Retinal pigment epithelial cell (primary cell): ENCODE data around the gene STIM1.
"Not testable (repeated sequence)": the region's sequence is repeated elsewhere in the genome, so short reads cannot be mapped to it uniquely, and the experiment has no call there.

Experiments used
- DNase-seq: peaks from one replicate; pipeline ENCODE4 v3.0.0-alpha.2; 2010; ENCODE audit warnings: low read depth
- H3K4me3 ChIP-seq: 2 replicates; pipeline ENCODE4 v1.5.1; 2011; ENCODE audit warnings: mild to moderate bottlenecking, low read length, control low read depth, moderate library complexity
- TF ChIP-seq, protein P1 (sequence below): conservative IDR thresholded peaks from 2 replicates; pipeline ENCODE4 v1.5.1; 2011; ENCODE audit warnings: low read depth, low read length, control low read depth, inconsistent platforms

The STIM1 gene

GRCh38 chr11:3855808-3856491 is 486 bp downstream of the STIM1 start:
- H3K4me3 ChIP-seq: peak overlapping the region; percentile 86
- DNase-seq: no peak
- TF ChIP-seq, protein P1, sequence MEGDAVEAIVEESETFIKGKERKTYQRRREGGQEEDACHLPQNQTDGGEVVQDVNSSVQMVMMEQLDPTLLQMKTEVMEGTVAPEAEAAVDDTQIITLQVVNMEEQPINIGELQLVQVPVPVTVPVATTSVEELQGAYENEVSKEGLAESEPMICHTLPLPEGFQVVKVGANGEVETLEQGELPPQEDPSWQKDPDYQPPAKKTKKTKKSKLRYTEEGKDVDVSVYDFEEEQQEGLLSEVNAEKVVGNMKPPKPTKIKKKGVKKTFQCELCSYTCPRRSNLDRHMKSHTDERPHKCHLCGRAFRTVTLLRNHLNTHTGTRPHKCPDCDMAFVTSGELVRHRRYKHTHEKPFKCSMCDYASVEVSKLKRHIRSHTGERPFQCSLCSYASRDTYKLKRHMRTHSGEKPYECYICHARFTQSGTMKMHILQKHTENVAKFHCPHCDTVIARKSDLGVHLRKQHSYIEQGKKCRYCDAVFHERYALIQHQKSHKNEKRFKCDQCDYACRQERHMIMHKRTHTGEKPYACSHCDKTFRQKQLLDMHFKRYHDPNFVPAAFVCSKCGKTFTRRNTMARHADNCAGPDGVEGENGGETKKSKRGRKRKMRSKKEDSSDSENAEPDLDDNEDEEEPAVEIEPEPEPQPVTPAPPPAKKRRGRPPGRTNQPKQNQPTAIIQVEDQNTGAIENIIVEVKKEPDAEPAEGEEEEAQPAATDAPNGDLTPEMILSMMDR: no peak

GRCh38 chr11:3856856-3857553 is 1.5 kb downstream of the STIM1 start:
- TF ChIP-seq, protein P1: no peak
- peak overlapping the region; percentile 86 for H3K4me3 ChIP-seq
- DNase-seq: no peak

GRCh38 chr11:3857628-3858027 is 2.2 kb downstream of the STIM1 start:
- no peak overlapping the region for H3K4me3 ChIP-seq
- TF ChIP-seq, protein P1: no peak

DNA sequence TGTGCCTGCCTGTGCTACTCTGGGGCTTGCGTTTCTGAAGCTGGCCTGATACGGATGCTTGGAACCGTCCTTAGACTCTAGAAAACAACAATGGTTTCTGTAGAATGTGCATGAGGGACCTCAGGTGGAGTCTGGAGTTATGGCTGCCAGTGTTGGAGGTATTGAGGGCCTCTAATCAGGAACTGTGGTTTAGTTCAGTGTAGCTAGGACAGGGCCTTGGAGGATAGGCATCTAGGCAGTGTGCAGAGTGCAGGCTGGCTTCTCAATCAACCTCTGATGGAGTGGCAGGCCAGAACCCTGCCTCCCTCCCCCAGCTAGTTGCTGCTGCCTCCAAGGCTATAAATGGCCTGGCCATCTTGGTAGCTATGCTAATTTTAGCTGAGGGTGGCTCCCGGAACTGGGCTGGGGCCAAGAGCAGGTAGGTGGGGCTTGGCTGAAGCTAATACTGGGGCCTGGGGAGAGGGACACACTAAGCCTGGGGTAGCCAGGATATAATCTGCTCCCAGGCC is 4.0 kb downstream of the STIM1 start:
- no peak for DNase-seq
- TF ChIP-seq, protein P1: no peak
- H3K4me3 ChIP-seq: no peak overlapping the region

More at GRCh38 chr11:3857628-3858027, 2.2 kb downstream of the STIM1 start:
- no peak for DNase-seq

DNA sequence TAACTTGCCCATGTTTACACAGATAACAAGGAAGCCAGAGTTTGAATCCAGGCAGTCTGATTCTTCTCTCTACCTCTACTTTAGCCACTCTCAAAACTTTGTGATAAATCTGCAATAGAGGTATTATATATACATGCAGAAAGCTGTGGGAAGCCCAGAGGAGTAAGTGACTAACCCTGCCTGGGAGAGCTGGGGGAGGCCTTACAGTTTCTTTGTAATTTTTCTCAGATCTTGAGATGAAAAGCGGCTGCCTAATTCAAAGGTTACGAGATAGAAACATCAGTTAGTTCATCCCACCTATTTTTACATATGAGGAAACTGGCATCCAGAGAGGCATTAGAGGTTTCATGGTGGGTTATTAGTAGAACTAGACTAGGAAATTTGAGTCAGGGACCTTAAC is 4.9 kb downstream of the STIM1 start:
- no peak overlapping the region for H3K4me3 ChIP-seq
- TF ChIP-seq, protein P1: no peak
- no peak for DNase-seq

DNA sequence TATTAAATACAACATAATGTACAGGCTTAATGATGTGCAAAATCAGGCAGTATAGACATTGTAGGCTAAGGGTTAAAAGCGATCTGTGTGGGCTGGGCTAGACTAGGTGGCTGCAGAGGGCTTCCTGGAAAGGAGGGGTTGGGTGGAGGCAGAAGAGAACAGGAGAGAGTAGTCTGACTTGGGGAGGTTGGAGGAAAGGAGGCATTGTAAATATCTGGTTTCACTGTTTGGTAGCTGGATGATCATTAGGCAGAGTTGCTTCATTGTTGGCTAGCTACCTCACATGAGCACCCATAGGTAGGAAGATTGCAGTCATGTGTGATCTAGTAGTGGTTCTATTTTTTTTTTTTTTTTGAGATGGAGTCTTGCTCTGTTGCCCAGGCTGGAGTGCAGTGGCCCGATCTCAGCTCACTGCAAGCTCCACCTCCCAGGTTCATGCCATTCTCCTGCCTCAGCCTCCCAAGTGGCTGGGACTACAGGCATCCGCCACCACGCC is 5.5 kb downstream of the STIM1 start:
- H3K4me3 ChIP-seq, DNase-seq: not testable (repeated sequence)

- TF ChIP-seq, protein P1: no peak
- no peak for DNase-seq
- H3K4me3 ChIP-seq: no peak overlapping the region
These were observed 6.2 kb downstream of the STIM1 start for GRCh38 chr11:3861683-3862082.
